ENCODE measurements around the gene ACSL4.

The ACSL4 gene

DNA sequence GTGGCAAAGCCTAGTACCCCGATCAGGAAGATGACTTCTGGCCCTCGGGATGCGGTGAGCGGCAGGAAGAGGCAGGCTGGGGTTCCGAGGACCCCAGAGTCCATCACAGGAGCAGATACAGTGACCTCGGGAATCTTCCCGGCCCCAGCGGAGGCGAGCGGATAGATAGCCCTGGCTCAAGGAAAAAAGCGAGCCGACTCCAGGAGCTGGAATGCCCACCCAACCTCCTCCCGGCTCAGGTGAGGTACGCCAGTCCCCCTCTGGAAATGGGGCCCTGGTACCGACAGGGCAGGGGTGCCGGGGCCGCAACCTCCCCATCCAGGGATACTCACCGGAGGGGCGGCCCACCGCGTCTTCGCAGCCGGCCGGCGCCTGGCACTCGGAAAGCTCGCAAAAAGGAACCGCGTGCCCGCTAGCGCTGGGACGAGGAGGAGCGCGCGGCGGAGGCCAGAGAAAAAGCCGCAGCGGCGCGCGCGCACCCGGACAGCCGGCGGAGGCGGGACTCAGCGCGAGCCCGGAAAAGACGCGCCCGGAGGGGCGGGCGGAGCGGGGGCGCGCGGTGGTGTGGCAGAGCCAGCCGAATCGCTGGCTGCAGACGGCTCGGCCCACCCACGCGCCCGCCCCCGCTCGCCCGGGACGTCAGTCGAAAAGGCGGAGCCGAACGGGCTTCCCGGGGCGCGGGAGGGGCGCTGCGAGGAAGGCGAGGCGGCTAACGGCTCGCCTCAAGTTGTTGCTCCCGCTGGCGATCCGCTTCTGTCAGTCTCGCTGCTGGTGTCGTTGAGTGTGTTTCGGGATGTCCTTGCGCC, at the start of gene ACSL4:
TSS of gene ACSL4 (minus strand) at position 451 of the 806 bp plus-strand sequence. CDS start 49,894 bp downstream, outside the sequence.
- Histone ChIP-seq H3K4me3 (IDR thresholded peaks at IDR 0.05; ENCODE audit: insufficient read depth, low read depth, low read length) (no peak within 1 kb of the TSS), H3K9ac (peak within 1 kb of the TSS; percentile 80), H3K36me3 (ENCODE audit: insufficient read depth) (no peaks in the 10 kb centered on the region), H3K79me2 (ENCODE audit: insufficient read depth, low read depth) (peaks cover 27% of the 10 kb centered on the region), H2AFZ (ENCODE audit: low read depth) (peak within 1 kb of the TSS; percentile 87), H3K4me1 (ENCODE audit: low read depth, poor library complexity, severe bottlenecking) (peaks cover 22% of the 10 kb centered on the region), H3K4me2 (peak within 1 kb of the TSS; percentile 75), H4K20me1 (ENCODE audit: insufficient read depth) (no peaks in the 10 kb centered on the region), H3K27me3 (ENCODE audit: insufficient read depth, low read depth) (no peaks in the 10 kb centered on the region), H3K27ac (peak within 1 kb of the TSS; percentile 44)
- TF ChIP-seq, protein P1, sequence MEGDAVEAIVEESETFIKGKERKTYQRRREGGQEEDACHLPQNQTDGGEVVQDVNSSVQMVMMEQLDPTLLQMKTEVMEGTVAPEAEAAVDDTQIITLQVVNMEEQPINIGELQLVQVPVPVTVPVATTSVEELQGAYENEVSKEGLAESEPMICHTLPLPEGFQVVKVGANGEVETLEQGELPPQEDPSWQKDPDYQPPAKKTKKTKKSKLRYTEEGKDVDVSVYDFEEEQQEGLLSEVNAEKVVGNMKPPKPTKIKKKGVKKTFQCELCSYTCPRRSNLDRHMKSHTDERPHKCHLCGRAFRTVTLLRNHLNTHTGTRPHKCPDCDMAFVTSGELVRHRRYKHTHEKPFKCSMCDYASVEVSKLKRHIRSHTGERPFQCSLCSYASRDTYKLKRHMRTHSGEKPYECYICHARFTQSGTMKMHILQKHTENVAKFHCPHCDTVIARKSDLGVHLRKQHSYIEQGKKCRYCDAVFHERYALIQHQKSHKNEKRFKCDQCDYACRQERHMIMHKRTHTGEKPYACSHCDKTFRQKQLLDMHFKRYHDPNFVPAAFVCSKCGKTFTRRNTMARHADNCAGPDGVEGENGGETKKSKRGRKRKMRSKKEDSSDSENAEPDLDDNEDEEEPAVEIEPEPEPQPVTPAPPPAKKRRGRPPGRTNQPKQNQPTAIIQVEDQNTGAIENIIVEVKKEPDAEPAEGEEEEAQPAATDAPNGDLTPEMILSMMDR (conservative IDR thresholded peaks at IDR 0.05; ENCODE audit: low read depth, low read length): no peak

DNA sequence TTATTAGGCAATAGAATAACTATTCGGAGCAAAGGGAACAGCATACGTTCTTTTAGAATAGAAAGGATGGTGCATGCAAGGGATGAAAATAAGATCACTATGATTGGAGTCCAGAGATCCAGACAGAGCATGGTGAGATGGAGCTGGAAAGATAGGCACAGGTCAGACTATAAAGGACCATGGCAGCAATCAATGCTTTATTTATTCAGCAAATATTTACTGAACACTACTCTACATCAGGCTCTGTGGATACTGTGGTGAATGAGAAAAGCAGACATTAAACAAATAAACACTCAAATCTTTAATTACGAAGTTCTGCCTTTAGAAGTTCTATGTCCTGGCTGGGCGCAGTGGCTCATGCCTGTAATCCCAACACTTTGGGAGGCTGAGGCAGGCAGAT, 44.7 kb upstream of the ACSL4 start:
- Histone ChIP-seq H3K79me2 (ENCODE audit: insufficient read depth, low read depth) (no peaks in the 10 kb centered on the region), H3K27me3 (ENCODE audit: insufficient read depth, low read depth) (no peaks in the 10 kb centered on the region), H3K4me1 (ENCODE audit: low read depth, poor library complexity, severe bottlenecking) (peaks cover 19% of the 10 kb centered on the region), H3K9ac (no peak overlapping the region), H4K20me1 (ENCODE audit: insufficient read depth) (no peaks in the 10 kb centered on the region), H3K4me3 (IDR thresholded peaks at IDR 0.05; ENCODE audit: insufficient read depth, low read depth, low read length) (no peak overlapping the region), H3K36me3 (ENCODE audit: insufficient read depth) (no peaks in the 10 kb centered on the region), H3K4me2 (no peak overlapping the region), H3K27ac (no peak overlapping the region), H2AFZ (ENCODE audit: low read depth) (no peak overlapping the region)
- TF ChIP-seq, protein P1 (conservative IDR thresholded peaks at IDR 0.05; ENCODE audit: low read depth, low read length): no peak

DNA sequence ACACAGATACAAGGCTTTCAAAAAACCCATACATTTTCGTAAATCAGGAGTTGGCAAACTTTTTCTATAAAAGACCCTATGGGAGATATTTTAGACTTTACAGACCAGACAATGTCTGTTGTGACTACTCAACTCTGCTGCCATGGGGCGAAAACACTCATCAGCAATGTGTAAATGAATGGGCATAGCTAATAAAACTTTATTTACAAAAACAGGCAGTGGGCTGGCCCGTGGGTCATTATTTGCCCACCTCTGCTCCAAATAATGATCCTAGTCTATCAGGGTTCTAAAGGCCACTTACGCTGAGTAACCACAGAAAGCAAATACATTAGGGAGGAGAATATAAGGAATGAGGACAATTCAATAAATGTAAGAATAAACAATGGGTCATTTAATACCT, 43.9 kb upstream of the ACSL4 start:
- Histone ChIP-seq H3K9ac (no peak overlapping the region), H3K36me3 (ENCODE audit: insufficient read depth) (no peaks in the 10 kb centered on the region), H3K27ac (no peak overlapping the region), H4K20me1 (ENCODE audit: insufficient read depth) (no peaks in the 10 kb centered on the region), H3K79me2 (ENCODE audit: insufficient read depth, low read depth) (no peaks in the 10 kb centered on the region), H3K27me3 (ENCODE audit: insufficient read depth, low read depth) (no peaks in the 10 kb centered on the region), H2AFZ (ENCODE audit: low read depth) (no peak overlapping the region), H3K4me2 (no peak overlapping the region), H3K4me1 (ENCODE audit: low read depth, poor library complexity, severe bottlenecking) (peaks cover 12% of the 10 kb centered on the region), H3K4me3 (IDR thresholded peaks at IDR 0.05; ENCODE audit: insufficient read depth, low read depth, low read length) (no peak overlapping the region)
- TF ChIP-seq, protein P1 (conservative IDR thresholded peaks at IDR 0.05; ENCODE audit: low read depth, low read length): no peak

DNA sequence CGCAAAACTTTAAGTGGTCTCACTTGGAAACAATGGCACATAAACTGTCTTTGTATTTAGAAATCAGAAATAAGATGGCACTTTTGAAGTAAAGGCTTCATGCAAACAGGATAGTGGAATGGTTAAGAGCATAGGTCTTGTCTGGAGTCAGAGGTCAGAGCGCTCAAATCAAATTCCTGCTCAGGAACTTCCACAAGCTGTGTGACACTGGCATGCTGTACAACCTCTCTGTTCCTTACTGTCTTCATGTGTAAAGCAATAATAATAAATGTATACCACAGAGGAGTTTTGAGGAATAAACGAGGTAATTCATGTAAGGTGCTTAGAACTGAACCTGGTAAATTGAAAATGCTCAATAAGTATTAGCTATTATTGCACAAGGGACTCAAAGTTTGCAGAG, 43.4 kb upstream of the ACSL4 start:
- no peak overlapping the region for H3K9ac ChIP-seq
- H3K4me2 ChIP-seq: no peak overlapping the region
- no peaks in the 10 kb centered on the region for H3K36me3 ChIP-seq (ENCODE audit: insufficient read depth)
- no peak overlapping the region for H3K4me3 ChIP-seq (IDR thresholded peaks at IDR 0.05; ENCODE audit: insufficient read depth, low read depth, low read length)
- no peaks in the 10 kb centered on the region for H3K79me2 ChIP-seq (ENCODE audit: insufficient read depth, low read depth)
- H3K27ac ChIP-seq: no peak overlapping the region
- no peaks in the 10 kb centered on the region for H4K20me1 ChIP-seq (ENCODE audit: insufficient read depth)
- no peak overlapping the region for H2AFZ ChIP-seq (ENCODE audit: low read depth)
- H3K4me1 ChIP-seq (ENCODE audit: low read depth, poor library complexity, severe bottlenecking): peaks cover 7% of the 10 kb centered on the region
- TF ChIP-seq, protein P1 (conservative IDR thresholded peaks at IDR 0.05; ENCODE audit: low read depth, low read length): no peak
- H3K27me3 ChIP-seq (ENCODE audit: insufficient read depth, low read depth): no peaks in the 10 kb centered on the region

Measured in KMS-11 (cell line).